ENCODE measurements around the gene JAK2.

The JAK2 gene

GRCh38 chr9:4973902-4974301 lies 11.2 kb upstream of the JAK2 start:
- DNase-seq (ENCODE audit: low read depth, low spot score) = no peak
- H3K4me3 ChIP-seq (ENCODE audit: low read length) = no peak overlapping the region

GRCh38 chr9:4979239-4979638 lies 5.8 kb upstream of the JAK2 start:
- no peak for DNase-seq (ENCODE audit: low read depth, low spot score)
- H3K4me3 ChIP-seq (ENCODE audit: low read length) = no peak overlapping the region

DNA sequence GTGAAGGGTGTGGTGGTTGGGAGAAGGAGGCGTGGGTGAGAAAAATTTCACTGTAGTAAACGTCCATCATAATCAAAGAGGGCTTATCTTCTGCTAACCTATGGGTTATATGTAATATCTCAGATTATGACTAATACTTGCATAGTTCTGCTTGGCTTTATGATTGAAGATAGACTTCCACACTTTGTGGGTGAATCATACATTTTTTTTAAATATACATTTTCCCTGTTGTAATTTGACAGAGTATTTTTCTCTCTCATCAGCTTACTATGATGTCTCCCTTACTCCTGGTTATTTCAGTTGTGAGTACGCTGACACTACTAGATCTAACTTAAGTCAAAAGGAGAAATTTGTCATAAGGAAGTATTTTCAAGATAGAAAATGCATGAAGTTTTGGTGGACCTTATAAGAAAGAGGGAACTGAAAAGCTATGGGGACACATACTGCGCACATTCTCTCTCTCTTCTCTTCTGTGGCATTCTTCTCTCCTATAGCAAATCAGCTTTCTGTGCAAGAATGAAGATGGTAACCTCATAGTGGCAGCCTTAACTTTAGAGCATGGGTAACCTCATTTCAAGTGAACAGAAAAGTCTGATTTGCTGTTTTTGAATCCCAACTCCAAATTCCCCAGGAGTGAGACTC lies 4.9 kb upstream of the JAK2 start:
- no peak for DNase-seq (ENCODE audit: low read depth, low spot score)
- no peak overlapping the region for H3K4me3 ChIP-seq (ENCODE audit: low read length)

- H3K4me3 ChIP-seq (ENCODE audit: low read length) = no peak overlapping the region
- no peak for DNase-seq (ENCODE audit: low read depth, low spot score)
Observed at GRCh38 chr9:4982721-4983482, 2.2 kb upstream of the JAK2 start.

DNA sequence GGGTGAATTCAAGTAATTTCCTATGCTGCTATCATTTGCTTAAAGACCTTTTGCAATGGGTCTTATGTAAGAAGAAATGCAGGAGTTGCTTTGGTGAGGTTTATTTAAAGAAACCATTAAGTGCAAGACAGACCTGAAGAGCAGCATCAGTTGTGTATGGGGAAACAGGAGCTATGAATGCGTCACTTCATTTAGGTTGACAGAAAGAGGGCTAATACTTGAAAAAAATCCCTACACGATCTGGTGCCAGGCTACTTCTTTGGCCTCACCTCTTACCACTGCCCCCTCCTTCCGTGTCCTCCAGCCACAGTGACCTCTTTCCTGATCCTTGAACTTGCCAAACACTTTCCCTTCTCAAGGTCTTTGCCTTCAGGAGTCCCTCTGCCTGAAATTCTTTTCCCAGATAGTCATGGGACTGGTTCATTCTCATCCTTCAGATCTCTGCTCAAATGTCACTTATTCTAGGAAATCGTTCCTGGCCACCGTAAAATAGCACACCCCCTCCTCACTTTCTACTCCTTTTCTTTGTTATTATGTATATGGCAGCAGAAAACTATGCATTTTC lies 1.4 kb upstream of the JAK2 start:
- no peak for DNase-seq (ENCODE audit: low read depth, low spot score)
- H3K4me3 ChIP-seq (ENCODE audit: low read length) = peak overlapping the region; percentile 74

GRCh38 chr9:4984171-4984620 lies 876 bp upstream of the JAK2 start:
- DNase-seq (ENCODE audit: low read depth, low spot score) = peak; percentile 17
- peak overlapping the region; percentile 74 for H3K4me3 ChIP-seq (ENCODE audit: low read length)

- DNase-seq (ENCODE audit: low read depth, low spot score) = peak; percentile 10
Observed at GRCh38 chr9:4985386-4986266, 554 bp downstream of the JAK2 start.

DNA sequence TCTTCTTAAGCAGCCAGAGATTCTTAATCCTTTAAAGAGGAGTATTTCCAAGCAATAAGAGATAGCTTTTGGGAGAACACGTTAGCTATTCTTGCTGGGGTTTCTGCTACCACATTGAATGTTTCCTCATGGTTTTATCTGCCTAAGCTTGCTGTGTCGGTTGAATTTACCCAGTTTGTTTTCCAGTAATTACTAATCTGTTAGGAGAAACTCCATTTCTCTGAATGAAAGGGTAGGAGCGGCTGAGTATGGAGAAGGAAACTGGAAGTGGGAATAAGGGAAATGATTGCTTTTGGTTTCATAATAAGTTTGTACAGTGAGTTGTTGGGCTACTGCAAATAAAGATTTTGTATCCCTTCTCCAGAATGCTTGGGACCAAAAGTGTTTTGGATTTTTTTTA lies 1.2 kb downstream of the JAK2 start:
- no peak for DNase-seq (ENCODE audit: low read depth, low spot score)
- H3K4me3 ChIP-seq (ENCODE audit: low read length) = no peak overlapping the region

More at GRCh38 chr9:4985386-4986266, 554 bp downstream of the JAK2 start:
- peak overlapping the region; percentile 74 for H3K4me3 ChIP-seq (ENCODE audit: low read length)

DNA sequence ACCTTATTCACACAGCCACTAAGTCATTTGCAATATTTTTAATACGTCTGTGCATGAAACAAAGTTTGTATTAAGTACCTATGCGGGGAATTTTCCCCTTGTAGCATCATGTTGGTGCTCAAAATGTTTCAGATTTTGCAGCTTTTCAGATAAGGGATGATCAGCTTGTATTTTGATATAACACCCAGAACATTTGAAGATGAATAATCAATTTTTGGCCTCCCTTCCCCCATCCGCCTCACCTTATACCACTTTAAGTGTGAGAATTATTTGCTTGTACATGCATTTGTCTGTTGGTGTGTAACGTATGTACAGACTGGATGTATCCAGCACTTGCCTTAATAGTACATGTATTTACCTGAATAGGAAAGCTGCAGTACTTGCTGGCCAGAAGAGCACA lies 1.7 kb downstream of the JAK2 start:
- H3K4me3 ChIP-seq (ENCODE audit: low read length) = no peak overlapping the region
- no peak for DNase-seq (ENCODE audit: low read depth, low spot score)

- H3K4me3 ChIP-seq (ENCODE audit: low read length) = no peak overlapping the region
- DNase-seq (ENCODE audit: low read depth, low spot score) = peak; percentile 64
Observed at GRCh38 chr9:4987961-4988421, 2.9 kb downstream of the JAK2 start.

DNA sequence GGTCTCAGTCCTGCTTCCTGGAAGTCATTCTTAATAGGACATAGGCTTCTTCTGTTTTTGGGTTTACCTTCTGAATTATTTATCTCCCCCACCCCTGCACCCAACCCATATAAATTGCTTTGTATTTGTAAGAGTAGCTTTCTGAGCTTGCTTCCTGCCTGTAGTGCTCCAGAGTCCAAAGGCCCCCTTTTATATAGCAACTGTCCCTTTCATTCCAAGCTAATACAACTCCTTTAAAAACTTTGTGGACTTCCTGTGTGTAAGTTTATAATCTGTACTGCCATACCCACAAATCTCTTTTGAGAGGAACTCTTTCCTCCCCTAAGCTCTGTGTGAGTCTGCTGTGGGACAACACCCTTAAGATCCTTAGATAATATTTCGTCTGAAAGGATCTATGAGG lies 7.8 kb downstream of the JAK2 start:
- no peak for DNase-seq (ENCODE audit: low read depth, low spot score)
- no peak overlapping the region for H3K4me3 ChIP-seq (ENCODE audit: low read length)

- no peak for DNase-seq (ENCODE audit: low read depth, low spot score)
- no peak overlapping the region for H3K4me3 ChIP-seq (ENCODE audit: low read length)
Observed at GRCh38 chr9:4994166-4994890, 9.3 kb downstream of the JAK2 start.

DNA sequence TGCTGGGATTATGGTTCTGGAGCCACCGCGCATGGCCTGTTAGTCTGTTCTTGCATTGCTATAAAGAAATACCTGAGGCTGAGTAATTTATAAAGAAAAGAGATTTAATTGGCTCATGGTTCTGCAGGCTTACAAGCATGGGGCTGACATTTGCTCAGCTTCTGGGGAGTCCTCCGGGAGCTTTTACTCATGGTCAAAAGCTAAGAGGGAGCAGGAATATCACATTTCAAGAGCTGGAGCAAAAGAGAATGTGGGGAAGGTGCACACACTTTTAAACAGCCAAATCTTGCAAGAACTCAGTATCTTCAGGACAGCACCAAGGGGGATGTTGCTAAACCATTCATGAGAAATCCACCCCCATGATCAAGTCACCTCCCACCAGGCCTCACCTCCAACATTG lies 12.1 kb downstream of the JAK2 start:
- no peak for DNase-seq (ENCODE audit: low read depth, low spot score)
- H3K4me3 ChIP-seq (ENCODE audit: low read length) = no peak overlapping the region

GRCh38 chr9:4997631-4998030 lies 12.6 kb downstream of the JAK2 start:
- DNase-seq (ENCODE audit: low read depth, low spot score) = no peak
- H3K4me3 ChIP-seq (ENCODE audit: low read length) = no peak overlapping the region

GRCh38 chr9:5002811-5003210 lies 17.7 kb downstream of the JAK2 start:
- H3K4me3 ChIP-seq (ENCODE audit: low read length) = no peak overlapping the region
- DNase-seq (ENCODE audit: low read depth, low spot score) = no peak

DNA sequence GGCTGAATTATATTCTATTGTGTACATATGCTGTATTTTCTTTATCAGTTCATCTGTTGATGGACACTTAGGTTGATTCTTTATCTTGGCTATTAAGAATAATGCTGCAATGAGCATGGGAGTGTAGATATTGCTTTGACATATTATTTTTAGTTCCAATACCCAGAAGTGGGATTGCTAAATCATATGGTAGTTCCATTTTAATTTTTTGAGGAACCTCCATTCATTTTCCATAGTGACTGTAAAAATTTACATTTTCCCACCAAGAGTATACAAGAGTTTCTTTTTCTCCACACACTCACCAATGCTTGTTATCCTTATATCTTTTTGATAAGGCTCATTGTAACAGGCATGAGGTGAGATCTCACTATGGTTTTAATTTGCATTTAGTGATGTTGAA lies 19.4 kb downstream of the JAK2 start:
- no peak for DNase-seq (ENCODE audit: low read depth, low spot score)
- H3K4me3 ChIP-seq (ENCODE audit: low read length) = no peak overlapping the region

GRCh38 chr9:5008202-5008601 lies 23.1 kb downstream of the JAK2 start:
- H3K4me3 ChIP-seq (ENCODE audit: low read length) = no peak overlapping the region
- DNase-seq (ENCODE audit: low read depth, low spot score) = no peak

GRCh38 chr9:5013374-5013773 lies 28.3 kb downstream of the JAK2 start:
- DNase-seq (ENCODE audit: low read depth, low spot score) = no peak
- no peak overlapping the region for H3K4me3 ChIP-seq (ENCODE audit: low read length)

GRCh38 chr9:5015934-5016333 lies 30.9 kb downstream of the JAK2 start:
- H3K4me3 ChIP-seq (ENCODE audit: low read length) = no peak overlapping the region
- no peak for DNase-seq (ENCODE audit: low read depth, low spot score)

Data from Jurkat, Clone E6-1 (cell line).